ENCODE results near the gene NID2. TPM values are rescaled to one million over a fixed set of nuclear protein-coding genes. Genes with fewer than 3 reads are reported as not detected.
A peak's percentile ranks its signal among the peaks of the same experiment; 100 is the strongest.

The NID2 gene
- total RNA-seq, 1 donor from 2014 or later, result 35.2 TPM

DNA sequence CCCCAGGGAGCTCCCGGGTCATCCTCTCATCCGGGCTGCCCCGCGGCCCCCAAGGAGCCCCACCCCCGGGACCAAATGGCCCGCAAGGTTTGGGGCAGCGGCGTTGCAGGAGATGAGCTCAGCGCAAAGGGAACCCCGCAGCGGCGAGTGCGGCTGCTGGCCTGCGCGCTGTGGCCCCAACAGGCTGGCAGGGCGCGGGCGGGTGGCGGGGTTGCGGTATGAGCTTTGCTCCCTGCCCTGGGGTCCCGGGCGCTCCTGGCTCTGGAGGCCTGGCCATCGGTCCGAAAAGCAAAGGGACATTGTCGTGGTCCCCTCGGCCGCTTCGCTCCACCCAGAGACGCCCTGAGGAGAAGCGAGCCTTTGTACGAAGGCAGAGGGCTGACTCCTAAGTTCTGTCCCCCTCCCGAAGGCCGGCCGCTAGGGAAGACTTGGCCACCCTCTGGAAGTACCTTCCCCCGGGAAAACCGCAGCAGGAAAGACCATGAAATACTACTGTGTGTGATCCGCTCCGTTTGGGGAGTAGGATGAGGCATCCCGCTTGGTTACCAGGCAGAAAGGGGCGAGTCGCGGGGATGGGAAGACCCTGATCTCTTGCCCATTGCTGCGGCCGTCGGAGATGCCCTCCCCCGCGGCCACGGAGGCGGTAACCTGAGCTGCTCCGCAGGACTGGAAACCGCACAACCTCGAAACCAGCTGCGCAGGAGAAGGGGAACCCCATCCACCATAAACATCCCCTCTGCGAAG lies 620 bp upstream of the NID2 start:
- Histone ChIP-seq H3K4me3 (peak overlapping the region; percentile 84), H3K4me1 (peaks cover 74% of the 10 kb centered on the region), H3K27ac (replicated peaks) (peak overlapping the region; percentile 92), H3K9me3 (replicated peaks) (no peaks in the 10 kb centered on the region), H3K27me3 (ENCODE audit: low read depth) (no peaks in the 10 kb centered on the region), H3K36me3 (no peaks in the 10 kb centered on the region)
- TF ChIP-seq, protein P1, sequence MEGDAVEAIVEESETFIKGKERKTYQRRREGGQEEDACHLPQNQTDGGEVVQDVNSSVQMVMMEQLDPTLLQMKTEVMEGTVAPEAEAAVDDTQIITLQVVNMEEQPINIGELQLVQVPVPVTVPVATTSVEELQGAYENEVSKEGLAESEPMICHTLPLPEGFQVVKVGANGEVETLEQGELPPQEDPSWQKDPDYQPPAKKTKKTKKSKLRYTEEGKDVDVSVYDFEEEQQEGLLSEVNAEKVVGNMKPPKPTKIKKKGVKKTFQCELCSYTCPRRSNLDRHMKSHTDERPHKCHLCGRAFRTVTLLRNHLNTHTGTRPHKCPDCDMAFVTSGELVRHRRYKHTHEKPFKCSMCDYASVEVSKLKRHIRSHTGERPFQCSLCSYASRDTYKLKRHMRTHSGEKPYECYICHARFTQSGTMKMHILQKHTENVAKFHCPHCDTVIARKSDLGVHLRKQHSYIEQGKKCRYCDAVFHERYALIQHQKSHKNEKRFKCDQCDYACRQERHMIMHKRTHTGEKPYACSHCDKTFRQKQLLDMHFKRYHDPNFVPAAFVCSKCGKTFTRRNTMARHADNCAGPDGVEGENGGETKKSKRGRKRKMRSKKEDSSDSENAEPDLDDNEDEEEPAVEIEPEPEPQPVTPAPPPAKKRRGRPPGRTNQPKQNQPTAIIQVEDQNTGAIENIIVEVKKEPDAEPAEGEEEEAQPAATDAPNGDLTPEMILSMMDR (IDR thresholded peaks at IDR 0.05; ENCODE audit: borderline replicate concordance), result no peak
- intact Hi-C loops (cut with micrococcal nuclease), result no loop called here
- DNase-seq, result no peak

DNA sequence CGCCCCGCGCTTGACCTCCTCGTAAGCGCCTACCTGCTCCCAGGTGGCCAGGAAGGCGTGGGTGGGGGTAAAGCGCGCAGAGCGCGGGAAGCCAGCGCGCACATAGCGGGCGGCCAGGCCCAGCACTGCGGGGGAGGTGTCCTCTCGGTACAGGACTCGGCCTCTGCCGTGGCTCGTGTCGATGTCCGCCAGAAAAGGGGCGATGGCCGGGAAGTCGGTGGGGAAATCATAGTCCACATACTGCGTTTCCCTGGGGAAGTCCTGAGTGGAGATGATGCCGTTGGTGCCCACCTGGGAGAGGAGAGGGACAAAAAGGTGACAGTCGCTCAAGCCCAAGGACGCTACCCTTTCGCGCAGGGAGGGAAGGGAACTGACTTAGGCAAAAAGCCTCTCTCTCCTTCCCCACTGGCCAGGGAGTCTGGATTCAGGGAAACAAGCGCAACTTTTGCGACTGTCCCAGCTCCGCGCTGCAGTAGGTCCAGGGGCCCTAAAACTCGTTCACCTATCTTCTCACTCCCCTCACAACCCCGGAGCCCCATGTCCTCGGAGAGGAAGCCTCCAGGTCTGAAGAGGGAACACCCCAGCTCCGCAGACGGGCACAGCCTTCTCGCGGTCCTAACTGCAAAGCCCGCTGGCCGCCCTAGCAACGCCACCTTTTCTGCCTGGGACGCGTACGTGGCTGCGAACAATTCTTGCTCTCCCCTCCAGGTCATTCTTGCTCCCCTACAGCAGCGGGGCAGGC lies 815 bp downstream of the NID2 start:
- Histone ChIP-seq H3K4me3 (peak overlapping the region; percentile 84), H3K36me3 (no peaks in the 10 kb centered on the region), H3K9me3 (replicated peaks) (no peaks in the 10 kb centered on the region), H3K27ac (replicated peaks) (peak overlapping the region; percentile 92), H3K27me3 (ENCODE audit: low read depth) (no peaks in the 10 kb centered on the region), H3K4me1 (peaks cover 86% of the 10 kb centered on the region)
- TF ChIP-seq, protein P1 (IDR thresholded peaks at IDR 0.05; ENCODE audit: borderline replicate concordance), result no peak
- intact Hi-C loops (cut with micrococcal nuclease), result no loop called here
- DNase-seq, result peak; percentile 44

DNA sequence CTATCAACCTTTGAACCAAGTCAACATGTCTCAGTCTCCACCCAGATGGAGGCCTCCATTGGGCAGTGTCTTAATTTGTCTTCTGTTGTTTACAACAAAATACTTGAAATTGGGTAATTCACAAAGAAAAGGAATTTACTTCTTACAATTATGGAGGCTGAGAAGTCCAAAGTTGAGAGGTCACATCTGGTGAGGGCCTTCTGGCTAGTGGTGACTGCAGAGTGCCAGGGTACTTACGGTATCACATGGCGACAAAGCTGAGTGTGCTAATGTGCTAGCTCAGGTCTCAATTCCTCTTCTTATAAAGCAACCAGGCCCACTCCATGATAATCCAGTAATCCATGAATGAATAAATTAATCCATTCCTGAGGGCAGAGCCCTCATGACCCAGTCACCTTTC lies 4.7 kb downstream of the NID2 start:
- no peak overlapping the region for H3K4me3 ChIP-seq
- H3K27me3 ChIP-seq (ENCODE audit: low read depth), result no peaks in the 10 kb centered on the region
- H3K4me1 ChIP-seq, result peaks cover 91% of the 10 kb centered on the region
- intact Hi-C loops (cut with micrococcal nuclease), result no loop called here
- peak overlapping the region; percentile 83 for H3K27ac ChIP-seq (replicated peaks)
- no peaks in the 10 kb centered on the region for H3K9me3 ChIP-seq (replicated peaks)
- DNase-seq, result no peak
- TF ChIP-seq, protein P1 (IDR thresholded peaks at IDR 0.05; ENCODE audit: borderline replicate concordance), result no peak
- peaks cover 3% of the 10 kb centered on the region for H3K36me3 ChIP-seq

DNA sequence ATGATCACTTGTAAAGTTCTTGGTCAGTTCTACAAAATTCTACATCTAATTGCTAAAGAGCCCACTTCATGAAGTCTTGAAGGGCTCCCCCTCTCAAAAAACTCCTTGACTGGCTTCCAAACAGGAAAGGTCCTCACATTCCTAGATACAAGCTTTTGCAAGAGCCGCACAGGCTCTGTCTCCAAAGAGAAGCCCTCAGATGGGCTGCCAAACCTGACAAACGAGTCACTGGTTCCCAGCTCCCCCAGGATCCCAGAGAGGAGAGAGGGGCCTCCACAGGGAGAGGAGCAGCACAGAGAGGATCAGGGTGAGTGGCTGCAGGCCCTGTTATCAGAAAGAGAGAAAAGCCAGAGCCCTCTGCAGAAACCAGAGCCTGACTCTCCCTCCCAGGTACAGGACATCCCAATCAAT lies 5.8 kb downstream of the NID2 start:
- Histone ChIP-seq H3K27ac (replicated peaks) (peak overlapping the region; percentile 83), H3K4me1 (peaks cover 93% of the 10 kb centered on the region), H3K27me3 (ENCODE audit: low read depth) (no peaks in the 10 kb centered on the region), H3K4me3 (peak overlapping the region; percentile 17), H3K9me3 (replicated peaks) (no peaks in the 10 kb centered on the region), H3K36me3 (peaks cover 12% of the 10 kb centered on the region)
- intact Hi-C loops (cut with micrococcal nuclease), result no loop called here
- TF ChIP-seq, protein P1 (IDR thresholded peaks at IDR 0.05; ENCODE audit: borderline replicate concordance), result no peak
- peak; percentile 43 for DNase-seq

DNA sequence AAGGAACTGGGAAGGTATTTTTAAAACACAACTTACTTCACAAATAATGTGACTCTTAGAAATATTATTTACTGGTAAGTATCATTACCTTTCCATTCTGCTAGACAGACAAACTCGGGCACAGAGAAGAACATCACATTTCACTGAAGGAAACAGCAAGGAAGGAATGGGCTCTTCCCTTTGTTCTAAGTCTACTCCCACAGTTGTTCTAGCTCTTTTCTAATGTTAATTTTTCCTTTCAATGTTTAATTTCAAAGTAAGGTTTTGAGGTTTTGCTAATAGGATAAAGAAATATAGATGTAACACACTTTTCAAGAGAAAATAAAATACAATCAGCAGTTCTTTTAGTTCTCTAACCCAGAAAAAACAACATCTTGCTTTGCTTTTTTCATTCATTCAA lies 7.0 kb downstream of the NID2 start:
- intact Hi-C loops (cut with micrococcal nuclease), result no loop called here
- TF ChIP-seq, protein P1 (IDR thresholded peaks at IDR 0.05; ENCODE audit: borderline replicate concordance), result no peak
- Histone ChIP-seq H3K9me3 (replicated peaks) (no peaks in the 10 kb centered on the region), H3K4me3 (peak overlapping the region; percentile 13), H3K27me3 (ENCODE audit: low read depth) (no peaks in the 10 kb centered on the region), H3K27ac (replicated peaks) (peak overlapping the region; percentile 83), H3K4me1 (peaks cover 83% of the 10 kb centered on the region), H3K36me3 (peaks cover 21% of the 10 kb centered on the region)
- no peak for DNase-seq
